GM12878 (cell line): ENCODE data around the gene ASB8. TPM values are rescaled to one million over a fixed set of nuclear protein-coding genes. Genes with fewer than 3 reads are reported as not detected.

Experiments used
- ATAC-seq: fragments of 200-7000 bp; cut with Tn5 transposase; 3 replicates; pipeline ENCODE4 v1.9.1; 2020; ENCODE audit warnings: mild to moderate bottlenecking, moderate library complexity
- BruUV-seq: library from RNA; stranded (reverse); fragments of 400-500 nt; replicated peaks from 2 replicates; lab custom pipeline; 2021; lab: Mats Ljungman, UMichigan
- CTCF ChIA-PET: fragments of 300-600 bp; sonication (Branson Sonifier 250); formaldehyde crosslinking; extraction: SDS; loops from one replicate; lab custom pipeline; 2021; ENCODE audit warnings: inconsistent platforms; lab: Yijun Ruan, JAX
- POLR2A ChIA-PET: fragments of 350-600 bp; formaldehyde crosslinking; extraction: SDS; loops from one replicate; lab custom pipeline; 2021; ENCODE audit warnings: inconsistent platforms; lab: Charles Lee
- RAD21 ChIA-PET: fragments of 300-600 bp; sonication (Branson Sonifier 250); formaldehyde crosslinking; loops from one replicate; lab custom pipeline; 2023; ENCODE audit warnings: antibody characterized with exemption; ENCODE audit not compliant: unreplicated experiment; lab: Charles Lee
- SMC1A ChIA-PET: fragments of 300-600 bp; sonication (Branson Sonifier 250); formaldehyde crosslinking; loops from one replicate; lab custom pipeline; 2023; ENCODE audit not compliant: unreplicated experiment, uncharacterized antibody; lab: Charles Lee
- DNase-seq: peaks from one replicate; pipeline ENCODE4 v3.0.0-alpha.2; 2011; ENCODE audit warnings: low read depth, low spot score
- FAIRE-seq: peaks from 3 replicates; lab custom pipeline; 2011; peaks lifted over from hg19 to GRCh38; lab: Jason Lieb, UNC
- H2AFZ ChIP-seq: 2 replicates; pipeline ENCODE4 v1.6.0; 2011; ENCODE audit warnings: low read depth, low read length, control low read depth; ENCODE audit not compliant: control insufficient read depth
- H3K27ac ChIP-seq: 2 replicates; pipeline ENCODE4 v1.5.1; 2011; ENCODE audit warnings: control low read depth; ENCODE audit not compliant: control insufficient read depth, insufficient read depth
- H3K27me3 ChIP-seq, 2 experiments: replicated peaks in 1 of 2; 2 replicates each; pipeline versions ENCODE4 v1.6.0 to v1.6.1; 2011; ENCODE audit warnings: low read length in 1 of 2; ENCODE audit not compliant: control insufficient read depth in 2 of 2, insufficient read depth in 2 of 2
- H3K36me3 ChIP-seq, 2 experiments: 2 replicates each; pipeline ENCODE4 v1.5.1; 2011; ENCODE audit warnings: low read length in 1 of 2; ENCODE audit not compliant: control insufficient read depth in 2 of 2, insufficient read depth in 2 of 2
- H3K4me1 ChIP-seq: 2 replicates; pipeline ENCODE4 v1.6.1; 2011; ENCODE audit warnings: mild to moderate bottlenecking, low read length, moderate library complexity, mixed read lengths; ENCODE audit not compliant: control insufficient read depth, insufficient read depth
- H3K4me2 ChIP-seq: 2 replicates; pipeline ENCODE4 v1.6.0; 2011; ENCODE audit warnings: control low read depth; ENCODE audit not compliant: control insufficient read depth, insufficient read depth
- H3K4me3 ChIP-seq: fragments of 200-600 bp; sonication (generic); 2 replicates; pipeline ENCODE4 v1.5.1; 2016
- H3K79me2 ChIP-seq: 2 replicates; pipeline ENCODE4 v1.6.0; 2011; ENCODE audit warnings: low read length; ENCODE audit not compliant: control insufficient read depth, insufficient read depth
- H3K9ac ChIP-seq: 2 replicates; pipeline ENCODE4 v1.8.0; 2011; ENCODE audit warnings: low read length, control low read depth, mixed read lengths; ENCODE audit not compliant: control insufficient read depth, insufficient read depth
- H3K9me3 ChIP-seq: replicated peaks from 3 replicates; pipeline ENCODE4 v1.5.1; 2011; ENCODE audit warnings: mild to moderate bottlenecking, low read length; ENCODE audit not compliant: control insufficient read depth, insufficient read depth
- H4K20me1 ChIP-seq: 2 replicates; pipeline ENCODE4 v1.6.0; 2011; ENCODE audit not compliant: control insufficient read depth, insufficient read depth
- ATF7 ChIP-seq: fragments of 450-650 bp; IDR thresholded peaks from 2 replicates; pipeline ENCODE4 v1.6.1; 2016; ENCODE audit warnings: low read depth, mild to moderate bottlenecking
- BACH1 ChIP-seq: fragments of 450-650 bp; IDR thresholded peaks from 2 replicates; pipeline ENCODE4 v1.6.1; 2017; ENCODE audit warnings: mild to moderate bottlenecking, borderline replicate concordance
- EGR1 ChIP-seq, 2 experiments: IDR thresholded peaks; 1 replicate in 1 of 2; 2 replicates in 1 of 2; pipeline ENCODE4 v1.6.1; 2011 to 2012; ENCODE audit warnings: low read depth in 2 of 2, low read length in 2 of 2, borderline replicate concordance in 1 of 2, mild to moderate bottlenecking in 1 of 2, moderate library complexity in 1 of 2
- FOXM1 ChIP-seq: IDR thresholded peaks from 2 replicates; pipeline ENCODE4 v1.6.1; 2012; ENCODE audit warnings: low read depth, mild to moderate bottlenecking, inconsistent platforms, low read length, moderate library complexity
- IKZF1 ChIP-seq: fragments of 450-650 bp; conservative IDR thresholded peaks from 2 replicates; pipeline ENCODE4 v1.6.1; 2017; ENCODE audit warnings: antibody characterized with exemption, mild to moderate bottlenecking
- IRF5 ChIP-seq: fragments of 450-650 bp; IDR thresholded peaks from 2 replicates; pipeline ENCODE4 v1.6.1; 2017; ENCODE audit warnings: borderline replicate concordance
- NFXL1 ChIP-seq: fragments of 450-650 bp; IDR thresholded peaks from 2 replicates; pipeline ENCODE4 v1.6.1; 2017; ENCODE audit warnings: antibody characterized with exemption, mild to moderate bottlenecking, borderline replicate concordance
- POLR2AphosphoS5 ChIP-seq: IDR thresholded peaks from 2 replicates; pipeline ENCODE4 v1.6.1; 2011; ENCODE audit warnings: mild to moderate bottlenecking, low read length, inconsistent platforms
- POU2F2 ChIP-seq: IDR thresholded peaks from 3 replicates; pipeline ENCODE4 v1.6.1; 2011; ENCODE audit warnings: low read depth, mild to moderate bottlenecking, low read length, borderline replicate concordance
- SIN3A ChIP-seq: IDR thresholded peaks from 2 replicates; pipeline ENCODE4 v1.6.1; 2012; ENCODE audit warnings: low read depth, low read length, improper control_type of control experiment
- SMAD5 ChIP-seq: IDR thresholded peaks from 2 replicates; pipeline ENCODE4 v1.6.1; 2016; ENCODE audit warnings: antibody characterized with exemption, low read depth
- SPI1 ChIP-seq: IDR thresholded peaks from 2 replicates; pipeline ENCODE4 v1.6.1; 2011; ENCODE audit warnings: low read depth, mild to moderate bottlenecking, low read length, moderate library complexity, borderline replicate concordance; ENCODE audit not compliant: insufficient read depth
- TCF7 ChIP-seq: IDR thresholded peaks from 2 replicates; pipeline ENCODE4 v1.6.1; 2014; ENCODE audit warnings: antibody characterized with exemption, borderline replicate concordance
- WRNIP1 ChIP-seq: IDR thresholded peaks from 2 replicates; pipeline ENCODE4 v1.6.1; 2011; ENCODE audit warnings: low read depth, low read length, improper control_type of control experiment, borderline replicate concordance
- WGBS: methylation state at CpG from one replicate; pipeline ENCODE4 v1.1.6; 2016; ENCODE audit warnings: low lambda C conversion rate; ENCODE audit not compliant: insufficient replicate concordance, insufficient coverage; ENCODE audit errors: missing lambda C conversion rate; 5-methylcytosine and 5-hydroxymethylcytosine counted together
- in situ Hi-C: fragments of 300-500 bp; cut with MboI; formaldehyde crosslinking; loops from 9 replicates; pipeline ENCODE4 v1.14.3; 2018; ENCODE audit warnings: mixed read lengths
- intact Hi-C: fragments of 100-400 bp; cut with micrococcal nuclease; formaldehyde crosslinking; loops from one replicate; pipeline ENCODE4 v1.14.2; 2022; ENCODE audit not compliant: unreplicated experiment
- polyA plus RNA-seq, 11 experiments: library from polyadenylated mRNA; depleted of rRNA in 4 of 11; unstranded in 6 of 11; stranded (reverse) in 5 of 11; fragments of >200 nt; fragmentation: Nextera tagmentation in 4 of 11; fragmentation: Illumina TruSeq in 1 of 11; extraction: Ambion mirVana in 4 of 11; extraction: Trizol in 1 of 11; gene quantifications; 1 replicate in 1 of 11; 2 replicates in 10 of 11; pipeline versions ENCODE4 v1.2.1 to v1.2.3, GENCODE V29; 2011 to 2016; ENCODE audit warnings: inconsistent platforms in 2 of 11, missing spikeins in 2 of 11, low read depth in 1 of 11
- total RNA-seq, 4 experiments: library from RNA; depleted of rRNA in 3 of 4; stranded (reverse); fragments of >200 nt in 3 of 4; fragmentation: Illumina TruSeq in 1 of 4; extraction: Trizol in 1 of 4; gene quantifications; 2 replicates each; pipeline versions ENCODE4 v1.2.1 to v1.2.3, GENCODE V29; 2013 to 2021
- TF ChIP-seq, protein P1 (sequence below): fragments of 450-650 bp; formaldehyde crosslinking; IDR thresholded peaks from 2 replicates; pipeline ENCODE4 v1.4.0; 2022; ENCODE audit warnings: mild to moderate bottlenecking, moderate library complexity
- TF ChIP-seq, protein P2 (sequence below): fragments of 150-350 bp; IDR thresholded peaks from 2 replicates; pipeline ENCODE4 v1.6.1; 2016; ENCODE audit warnings: low read depth, low read length

ASB8 gene
- total and polyA plus RNA-seq, 10 of the 15 experiments (the other 5 are each of a cell fraction or from before 2014, with no cell fraction given), result 23.7 to 48.0 (median 29.1) TPM

GRCh38 chr12:48163150-48163747 is 5.9 kb upstream of the ASB8 start:
- H3K4me2 ChIP-seq, result no peak overlapping the region
- H4K20me1 ChIP-seq, result no peaks in the 10 kb centered on the region
- CTCF ChIA-PET, result interaction anchor here (0.8 to 4.8 kb wide), 15 partner anchors 11 to 455 kb away, joined by 3 to 38 read pairs (median 4); partner anchors contain the start of genes TMEM106C and VDR
- no TSS peak for BruUV-seq
- whole genome bisulfite sequencing, result 36% methylated on average over 5 of the region's 5 CpGs
- peaks cover 4% of the 10 kb centered on the region for H3K4me1 ChIP-seq
- no peaks in the 10 kb centered on the region for H3K27me3 ChIP-seq
- no peak for TF ChIP-seq POU2F2
- TF ChIP-seq ATF7, result no peak
- no peak for TF ChIP-seq EGR1 (IDR thresholded peaks at IDR 0.05; ENCODE audit: borderline replicate concordance in 1 of 2, low read depth in 2 of 2, low read length in 2 of 2)
- no peak for TF ChIP-seq SMAD5
- TF ChIP-seq IKZF1, result no peak
- no peak for TF ChIP-seq IRF5
- TF ChIP-seq, protein P1, sequence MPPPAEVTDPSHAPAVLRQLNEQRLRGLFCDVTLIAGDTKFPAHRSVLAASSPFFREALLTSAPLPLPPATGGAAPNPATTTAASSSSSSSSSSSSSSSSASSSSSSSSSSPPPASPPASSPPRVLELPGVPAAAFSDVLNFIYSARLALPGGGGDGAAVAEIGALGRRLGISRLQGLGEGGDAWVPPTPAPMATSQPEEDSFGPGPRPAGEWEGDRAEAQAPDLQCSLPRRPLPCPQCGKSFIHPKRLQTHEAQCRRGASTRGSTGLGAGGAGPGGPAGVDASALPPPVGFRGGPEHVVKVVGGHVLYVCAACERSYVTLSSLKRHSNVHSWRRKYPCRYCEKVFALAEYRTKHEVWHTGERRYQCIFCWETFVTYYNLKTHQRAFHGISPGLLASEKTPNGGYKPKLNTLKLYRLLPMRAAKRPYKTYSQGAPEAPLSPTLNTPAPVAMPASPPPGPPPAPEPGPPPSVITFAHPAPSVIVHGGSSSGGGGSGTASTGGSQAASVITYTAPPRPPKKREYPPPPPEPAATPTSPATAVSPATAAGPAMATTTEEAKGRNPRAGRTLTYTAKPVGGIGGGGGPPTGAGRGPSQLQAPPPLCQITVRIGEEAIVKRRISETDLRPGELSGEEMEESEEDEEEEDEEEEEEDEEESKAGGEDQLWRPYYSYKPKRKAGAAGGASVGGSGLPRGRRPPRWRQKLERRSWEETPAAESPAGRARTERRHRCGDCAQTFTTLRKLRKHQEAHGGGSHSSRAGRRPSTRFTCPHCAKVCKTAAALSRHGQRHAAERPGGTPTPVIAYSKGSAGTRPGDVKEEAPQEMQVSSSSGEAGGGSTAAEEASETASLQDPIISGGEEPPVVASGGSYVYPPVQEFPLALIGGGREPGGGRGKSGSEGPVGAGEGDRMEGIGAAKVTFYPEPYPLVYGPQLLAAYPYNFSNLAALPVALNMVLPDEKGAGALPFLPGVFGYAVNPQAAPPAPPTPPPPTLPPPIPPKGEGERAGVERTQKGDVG (CRISPR knock-in tag), result no peak
- no peak for TF ChIP-seq TCF7
- no peak for TF ChIP-seq FOXM1
- TF ChIP-seq SPI1, result no peak
- TF ChIP-seq, protein P2, sequence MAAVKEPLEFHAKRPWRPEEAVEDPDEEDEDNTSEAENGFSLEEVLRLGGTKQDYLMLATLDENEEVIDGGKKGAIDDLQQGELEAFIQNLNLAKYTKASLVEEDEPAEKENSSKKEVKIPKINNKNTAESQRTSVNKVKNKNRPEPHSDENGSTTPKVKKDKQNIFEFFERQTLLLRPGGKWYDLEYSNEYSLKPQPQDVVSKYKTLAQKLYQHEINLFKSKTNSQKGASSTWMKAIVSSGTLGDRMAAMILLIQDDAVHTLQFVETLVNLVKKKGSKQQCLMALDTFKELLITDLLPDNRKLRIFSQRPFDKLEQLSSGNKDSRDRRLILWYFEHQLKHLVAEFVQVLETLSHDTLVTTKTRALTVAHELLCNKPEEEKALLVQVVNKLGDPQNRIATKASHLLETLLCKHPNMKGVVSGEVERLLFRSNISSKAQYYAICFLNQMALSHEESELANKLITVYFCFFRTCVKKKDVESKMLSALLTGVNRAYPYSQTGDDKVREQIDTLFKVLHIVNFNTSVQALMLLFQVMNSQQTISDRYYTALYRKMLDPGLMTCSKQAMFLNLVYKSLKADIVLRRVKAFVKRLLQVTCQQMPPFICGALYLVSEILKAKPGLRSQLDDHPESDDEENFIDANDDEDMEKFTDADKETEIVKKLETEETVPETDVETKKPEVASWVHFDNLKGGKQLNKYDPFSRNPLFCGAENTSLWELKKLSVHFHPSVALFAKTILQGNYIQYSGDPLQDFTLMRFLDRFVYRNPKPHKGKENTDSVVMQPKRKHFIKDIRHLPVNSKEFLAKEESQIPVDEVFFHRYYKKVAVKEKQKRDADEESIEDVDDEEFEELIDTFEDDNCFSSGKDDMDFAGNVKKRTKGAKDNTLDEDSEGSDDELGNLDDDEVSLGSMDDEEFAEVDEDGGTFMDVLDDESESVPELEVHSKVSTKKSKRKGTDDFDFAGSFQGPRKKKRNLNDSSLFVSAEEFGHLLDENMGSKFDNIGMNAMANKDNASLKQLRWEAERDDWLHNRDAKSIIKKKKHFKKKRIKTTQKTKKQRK, result no peak
- TF ChIP-seq SIN3A, result no peak
- no peak for TF ChIP-seq BACH1
- no peak for TF ChIP-seq POLR2AphosphoS5
- TF ChIP-seq NFXL1, result no peak
- TF ChIP-seq WRNIP1, result no peak
- ATAC-seq (no peak), FAIRE-seq (no peak), DNase-seq (no peak)
- H3K36me3 ChIP-seq, result no peaks in the 10 kb centered on the region
- no peak overlapping the region for H2AFZ ChIP-seq
- POLR2A ChIA-PET, result no interaction called here
- H3K4me3 ChIP-seq, result no peak overlapping the region
- H3K9ac ChIP-seq, result no peak overlapping the region
- SMC1A ChIA-PET, result interaction anchor here (0.8 to 2.6 kb wide), 5 partner anchors 13 to 455 kb away, joined by 3 to 7 read pairs (median 3); no protein-coding TSS in a partner anchor
- intact Hi-C loops, result no loop called here
- H3K79me2 ChIP-seq, result no peaks in the 10 kb centered on the region
- RAD21 ChIA-PET, result interaction anchor here (1.1 to 2.1 kb wide), 3 partner anchors 44 to 199 kb away, joined by 4 to 7 read pairs (median 4); partner anchors contain the start of genes PFKM and TMEM106C
- H3K27ac ChIP-seq, result no peak overlapping the region
- in situ Hi-C loops, result loop anchor here (5.0 kb wide), 1 partner anchor 196 kb away; no protein-coding TSS in a partner anchor
- H3K9me3 ChIP-seq, result no peaks in the 10 kb centered on the region
